Heart left ventricle (tissue), 13 donors: ENCODE data around the gene PRDM15.

Experiments used
- POLR2A ChIP-seq, 2 donors: fragments of 450-650 bp; IDR thresholded peaks; one replicate each; pipeline ENCODE4 v1.6.1; 2017; ENCODE audit warnings: antibody characterized with exemption in 2 of 2, mild to moderate bottlenecking in 2 of 2, moderate library complexity in 2 of 2
- TF ChIP-seq, protein P1 (sequence below), 12 donors: fragments of 200-600 bp; sonication (generic) in 4 of 12; IDR thresholded peaks; one replicate each; pipeline versions ENCODE4 v1.5.0 to v1.8.0; 2018 to 2022; ENCODE audit warnings: antibody characterized with exemption in 12 of 12, mild to moderate bottlenecking in 5 of 12
- donor health status: ischemic (EF 13 %, LVEDD 7.1; RV severe dilation, severe dysfunction).
- donor health status: DM: no; HTN: yes; CAD: no.
- donor health status: DM: no; HTN: no; CAD: no.
- donor health status: ischemic (EF 25% LVEDD 6.9; RV normal size, moderate dysfunction).
- donor health status: ischemic (EF 25% LVEDD 5.7; RV mildly dilated, moderate dysfunction).
- donor health status: ischemic (EF 35%, LVEDD 5.7; RV mildly dilated, moderate dysfunction).
- donor health status: nonischemic (EF 11% LVEDD 7.7; RV severe dilation, severe dysfunction).
- donor health status: DM: yes; HTN: yes; CAD: no.
- donor health status: PGD.
- donor health status: ischemic (EF 29% LVEDD 5.4; RV normal size, mild dysfunction).
- donor health status: nonischemic (EF 23%, LVEDD 6.1; RV moderate dilation, normal function).

GRCh38 chr21:41805038-41805437, 74.1 kb downstream of the PRDM15 start:
- TF ChIP-seq, protein P1, sequence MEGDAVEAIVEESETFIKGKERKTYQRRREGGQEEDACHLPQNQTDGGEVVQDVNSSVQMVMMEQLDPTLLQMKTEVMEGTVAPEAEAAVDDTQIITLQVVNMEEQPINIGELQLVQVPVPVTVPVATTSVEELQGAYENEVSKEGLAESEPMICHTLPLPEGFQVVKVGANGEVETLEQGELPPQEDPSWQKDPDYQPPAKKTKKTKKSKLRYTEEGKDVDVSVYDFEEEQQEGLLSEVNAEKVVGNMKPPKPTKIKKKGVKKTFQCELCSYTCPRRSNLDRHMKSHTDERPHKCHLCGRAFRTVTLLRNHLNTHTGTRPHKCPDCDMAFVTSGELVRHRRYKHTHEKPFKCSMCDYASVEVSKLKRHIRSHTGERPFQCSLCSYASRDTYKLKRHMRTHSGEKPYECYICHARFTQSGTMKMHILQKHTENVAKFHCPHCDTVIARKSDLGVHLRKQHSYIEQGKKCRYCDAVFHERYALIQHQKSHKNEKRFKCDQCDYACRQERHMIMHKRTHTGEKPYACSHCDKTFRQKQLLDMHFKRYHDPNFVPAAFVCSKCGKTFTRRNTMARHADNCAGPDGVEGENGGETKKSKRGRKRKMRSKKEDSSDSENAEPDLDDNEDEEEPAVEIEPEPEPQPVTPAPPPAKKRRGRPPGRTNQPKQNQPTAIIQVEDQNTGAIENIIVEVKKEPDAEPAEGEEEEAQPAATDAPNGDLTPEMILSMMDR (IDR thresholded peaks at IDR 0.05) = no peak
- TF ChIP-seq POLR2A (IDR thresholded peaks at IDR 0.05) = no peak
